GM23248 (cell line): ENCODE data around the gene MYRIP. TPM values are rescaled to one million over a fixed set of nuclear protein-coding genes. Genes with fewer than 3 reads are reported as not detected.
A peak's percentile ranks its signal among the peaks of the same experiment; 100 is the strongest.

Experiments
- DNase-seq: peaks from one replicate; pipeline ENCODE4 v3.0.0-alpha.2; 2015
- H2AFZ ChIP-seq: fragments of 200-600 bp; sonication (generic); 2 replicates; pipeline ENCODE4 v1.6.1; 2016; ENCODE audit warnings: antibody characterized with exemption
- H3F3A ChIP-seq: fragments of 200-600 bp; sonication (generic); 2 replicates; pipeline ENCODE4 v1.6.1; 2016; ENCODE audit warnings: mild to moderate bottlenecking, antibody characterized with exemption, mixed run types; ENCODE audit not compliant: insufficient read depth
- H3K27ac ChIP-seq: fragments of 200-600 bp; sonication (generic); 2 replicates; pipeline ENCODE4 v1.5.1; 2016; ENCODE audit warnings: mild to moderate bottlenecking
- H3K27me3 ChIP-seq: fragments of 200-600 bp; sonication (generic); replicated peaks from 2 replicates; pipeline ENCODE4 v1.6.1; 2016; ENCODE audit warnings: mild to moderate bottlenecking; ENCODE audit not compliant: insufficient read depth
- H3K36me3 ChIP-seq: fragments of 200-600 bp; sonication (generic); 2 replicates; pipeline ENCODE4 v1.6.1; 2016; ENCODE audit warnings: low read depth, mild to moderate bottlenecking
- H3K4me1 ChIP-seq: fragments of 200-600 bp; sonication (generic); 2 replicates; pipeline ENCODE4 v1.6.1; 2016; ENCODE audit warnings: mild to moderate bottlenecking; ENCODE audit not compliant: insufficient read depth
- H3K4me2 ChIP-seq: fragments of 200-600 bp; sonication (generic); one replicate; pipeline ENCODE4 v1.6.1; 2016; ENCODE audit warnings: mild to moderate bottlenecking; ENCODE audit not compliant: unreplicated experiment
- H3K4me3 ChIP-seq: fragments of 200-600 bp; sonication (generic); 2 replicates; pipeline ENCODE4 v1.5.1; 2016; ENCODE audit warnings: mild to moderate bottlenecking
- H3K79me2 ChIP-seq: fragments of 200-600 bp; sonication (generic); 2 replicates; pipeline ENCODE4 v1.6.1; 2016; ENCODE audit warnings: mild to moderate bottlenecking; ENCODE audit not compliant: insufficient read depth
- H3K9ac ChIP-seq: fragments of 200-600 bp; sonication (generic); 2 replicates; pipeline ENCODE4 v1.6.1; 2016; ENCODE audit warnings: mild to moderate bottlenecking
- H3K9me2 ChIP-seq: fragments of 200-600 bp; sonication (generic); 2 replicates; pipeline ENCODE4 v1.6.1; 2016; ENCODE audit warnings: mixed run types, mild to moderate bottlenecking, moderate library complexity; ENCODE audit not compliant: insufficient read depth
- H3K9me3 ChIP-seq: fragments of 200-600 bp; sonication (generic); one replicate; pipeline ENCODE4 v1.6.1; 2017; ENCODE audit warnings: low read depth
- H4K20me1 ChIP-seq: fragments of 200-600 bp; sonication (generic); 2 replicates; pipeline ENCODE4 v1.6.0; 2016; ENCODE audit not compliant: insufficient read depth
- EZH2 ChIP-seq: fragments of 200-600 bp; sonication (generic); IDR thresholded peaks from 2 replicates; pipeline ENCODE4 v1.6.1; 2018; ENCODE audit warnings: antibody characterized with exemption, mild to moderate bottlenecking; ENCODE audit not compliant: insufficient read depth, poor library complexity, severe bottlenecking
- EZH2phosphoT487 ChIP-seq: fragments of 200-600 bp; sonication (generic); IDR thresholded peaks from 2 replicates; pipeline ENCODE4 v1.6.1; 2018; ENCODE audit warnings: antibody characterized with exemption, moderate library complexity, mild to moderate bottlenecking, low read depth; ENCODE audit not compliant: insufficient read depth
- WGBS, 2 experiments: methylation state at CpG; one replicate each; pipeline ENCODE4 v1.1.6; 2015 to 2017; ENCODE audit warnings: low lambda C conversion rate in 2 of 2, low coverage in 1 of 2; ENCODE audit errors: missing lambda C conversion rate in 2 of 2; 5-methylcytosine and 5-hydroxymethylcytosine counted together
- in situ Hi-C: fragments of 300-500 bp; cut with MboI; formaldehyde crosslinking; loops from 2 replicates; pipeline ENCODE4 v1.15.0; 2020
- polyA plus RNA-seq: library from polyadenylated mRNA; unstranded; fragments of >200 nt; fragmentation: Nextera tagmentation; extraction: Ambion mirVana; gene quantifications from 2 replicates; pipeline ENCODE4 v1.2.1, GENCODE V29; 2016
- total RNA-seq: library from RNA; depleted of rRNA; stranded (reverse); fragments of >200 nt; shearing (Covaris generic); gene quantifications from 2 replicates; pipeline ENCODE4 v1.2.3, GENCODE V29; 2014

MYRIP gene
- total and polyA plus RNA-seq, 2 experiments from 2014 or later = 0.11 to 0.32 TPM

DNA sequence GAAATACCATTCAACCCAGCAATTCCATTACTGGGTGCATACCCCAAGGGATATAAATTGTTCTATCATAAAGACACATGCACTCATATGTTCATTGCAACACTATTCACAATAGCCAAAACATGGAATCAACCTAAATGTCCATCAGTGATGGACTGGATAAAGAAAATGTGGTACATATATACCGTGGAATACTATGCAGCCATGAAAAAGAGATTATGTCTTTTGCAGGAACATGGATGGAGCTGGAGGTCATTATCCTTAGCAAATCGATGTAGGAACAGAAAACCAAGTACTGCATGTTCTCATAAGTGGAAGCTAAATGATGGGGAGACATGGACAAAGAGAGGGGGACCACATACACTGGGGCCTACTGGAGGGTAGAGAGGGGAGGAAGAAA, 5.5 kb upstream of the MYRIP start:
- 29 to 31% methylated on average over 2 of the region's 2 CpGs for WGBS, 2 experiments
- H3K9me3 ChIP-seq = no peaks in the 10 kb centered on the region
- no peaks in the 10 kb centered on the region for H4K20me1 ChIP-seq
- H3K4me2 ChIP-seq = no peak overlapping the region
- H3K36me3 ChIP-seq = no peaks in the 10 kb centered on the region
- H3F3A ChIP-seq = no peaks in the 10 kb centered on the region
- no peak overlapping the region for H3K4me3 ChIP-seq
- in situ Hi-C loops = no loop called here
- H3K79me2 ChIP-seq = no peaks in the 10 kb centered on the region
- no peaks in the 10 kb centered on the region for H3K4me1 ChIP-seq
- no peak for DNase-seq
- H2AFZ ChIP-seq = no peak overlapping the region
- peaks cover 32% of the 10 kb centered on the region for H3K27me3 ChIP-seq
- no peak overlapping the region for H3K27ac ChIP-seq
- H3K9me2 ChIP-seq = no peaks in the 10 kb centered on the region
- no peak for TF ChIP-seq EZH2phosphoT487
- TF ChIP-seq EZH2 = no peak
- no peak overlapping the region for H3K9ac ChIP-seq

DNA sequence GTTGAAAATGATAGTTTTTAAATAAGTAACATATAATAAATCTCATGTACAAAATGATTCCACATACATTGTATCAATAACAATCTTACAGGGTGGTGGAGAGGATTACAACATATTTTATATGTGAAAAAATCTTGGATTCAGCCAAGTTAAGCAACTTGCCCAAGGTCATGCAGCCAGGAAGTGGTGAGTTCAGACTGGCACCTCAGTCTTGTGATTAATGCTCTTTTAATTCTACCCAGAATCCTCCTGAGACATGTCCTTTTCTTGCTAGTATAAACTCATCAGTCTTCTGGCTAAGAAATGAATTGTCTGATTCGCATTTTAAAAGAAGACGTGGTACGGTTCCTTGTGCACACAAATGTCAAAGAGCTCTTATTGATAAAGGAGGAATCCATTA, 4.5 kb upstream of the MYRIP start:
- in situ Hi-C loops = no loop called here
- no peak for TF ChIP-seq EZH2
- TF ChIP-seq EZH2phosphoT487 = no peak

DNA sequence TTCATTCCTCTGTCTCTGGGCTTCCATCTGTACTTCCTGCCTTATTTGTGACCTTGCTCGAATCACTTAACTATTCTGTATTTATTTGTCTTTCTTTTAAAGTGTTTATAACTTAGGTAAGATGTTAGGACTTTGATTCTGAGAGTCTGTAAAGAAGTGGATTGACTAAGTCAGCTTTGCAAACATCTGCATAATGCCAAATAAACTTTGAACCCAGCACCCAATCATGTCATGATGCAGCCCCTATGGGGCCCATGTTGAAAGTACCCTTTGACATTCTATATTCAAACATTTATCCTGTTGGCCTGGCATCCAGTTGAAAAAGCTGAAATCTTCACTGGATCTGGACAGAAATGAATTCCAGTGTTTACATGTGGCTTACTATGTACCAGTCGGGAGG, 3.8 kb upstream of the MYRIP start:
- Histone ChIP-seq H3K4me1 (no peaks in the 10 kb centered on the region), H3K27me3 (peaks cover 42% of the 10 kb centered on the region), H2AFZ (no peak overlapping the region), H3K79me2 (no peaks in the 10 kb centered on the region), H3K4me2 (no peak overlapping the region), H3K4me3 (no peak overlapping the region), H3K9me3 (no peaks in the 10 kb centered on the region), H3K9me2 (no peaks in the 10 kb centered on the region), H4K20me1 (no peaks in the 10 kb centered on the region), H3K36me3 (no peaks in the 10 kb centered on the region), H3K9ac (no peak overlapping the region), H3K27ac (no peak overlapping the region), H3F3A (no peaks in the 10 kb centered on the region)
- TF ChIP-seq EZH2 (no peak), EZH2phosphoT487 (no peak)
- no peak for DNase-seq
- in situ Hi-C loops = no loop called here
- 33 to 35% methylated on average over 2 of the region's 2 CpGs for WGBS, 2 experiments

More for the DNA sequence above, 4.5 kb upstream of the MYRIP start:
- Histone ChIP-seq H3K9me3 (no peaks in the 10 kb centered on the region), H4K20me1 (no peaks in the 10 kb centered on the region), H3K36me3 (no peaks in the 10 kb centered on the region), H3K79me2 (no peaks in the 10 kb centered on the region), H3K9me2 (no peaks in the 10 kb centered on the region), H3K27me3 (peaks cover 39% of the 10 kb centered on the region), H3K4me2 (no peak overlapping the region), H2AFZ (no peak overlapping the region), H3K9ac (no peak overlapping the region), H3K4me1 (no peaks in the 10 kb centered on the region), H3K27ac (no peak overlapping the region), H3F3A (no peaks in the 10 kb centered on the region), H3K4me3 (no peak overlapping the region)
- peak; percentile 14 for DNase-seq
- 79 to 81% methylated on average over 3 of the region's 3 CpGs for WGBS, 2 experiments

DNA sequence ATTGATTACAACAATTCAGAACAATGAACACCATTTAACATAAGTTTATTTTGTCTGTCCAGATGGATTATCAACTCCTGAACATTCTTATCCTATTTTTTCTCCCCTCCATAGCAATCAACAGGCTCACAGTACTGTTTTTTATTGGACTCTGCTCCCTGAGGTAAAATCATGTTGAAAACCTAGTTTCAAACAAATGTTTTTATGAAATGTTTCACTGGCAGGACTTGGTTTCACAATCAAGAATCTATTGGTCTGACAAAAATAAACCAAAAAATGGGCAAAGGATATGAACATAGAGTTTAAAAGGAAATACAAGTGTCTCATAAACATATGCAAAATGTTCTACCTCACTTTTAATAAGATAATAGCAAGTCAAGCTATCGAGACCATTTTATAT, 2.6 kb upstream of the MYRIP start:
- H3K36me3 ChIP-seq = no peaks in the 10 kb centered on the region
- peaks cover 54% of the 10 kb centered on the region for H3K27me3 ChIP-seq
- H4K20me1 ChIP-seq = no peaks in the 10 kb centered on the region
- in situ Hi-C loops = no loop called here
- no peaks in the 10 kb centered on the region for H3K9me3 ChIP-seq
- no peak for TF ChIP-seq EZH2
- TF ChIP-seq EZH2phosphoT487 = no peak
- H2AFZ ChIP-seq = no peak overlapping the region
- H3K9ac ChIP-seq = no peak overlapping the region
- H3K27ac ChIP-seq = no peak overlapping the region
- H3K4me3 ChIP-seq = no peak overlapping the region
- no peak overlapping the region for H3K4me2 ChIP-seq
- H3K9me2 ChIP-seq = no peaks in the 10 kb centered on the region
- DNase-seq = no peak
- no peaks in the 10 kb centered on the region for H3K79me2 ChIP-seq
- no peaks in the 10 kb centered on the region for H3K4me1 ChIP-seq
- 88 to 98% methylated on average over 1 of the region's 1 CpG for WGBS, 2 experiments
- no peaks in the 10 kb centered on the region for H3F3A ChIP-seq

DNA sequence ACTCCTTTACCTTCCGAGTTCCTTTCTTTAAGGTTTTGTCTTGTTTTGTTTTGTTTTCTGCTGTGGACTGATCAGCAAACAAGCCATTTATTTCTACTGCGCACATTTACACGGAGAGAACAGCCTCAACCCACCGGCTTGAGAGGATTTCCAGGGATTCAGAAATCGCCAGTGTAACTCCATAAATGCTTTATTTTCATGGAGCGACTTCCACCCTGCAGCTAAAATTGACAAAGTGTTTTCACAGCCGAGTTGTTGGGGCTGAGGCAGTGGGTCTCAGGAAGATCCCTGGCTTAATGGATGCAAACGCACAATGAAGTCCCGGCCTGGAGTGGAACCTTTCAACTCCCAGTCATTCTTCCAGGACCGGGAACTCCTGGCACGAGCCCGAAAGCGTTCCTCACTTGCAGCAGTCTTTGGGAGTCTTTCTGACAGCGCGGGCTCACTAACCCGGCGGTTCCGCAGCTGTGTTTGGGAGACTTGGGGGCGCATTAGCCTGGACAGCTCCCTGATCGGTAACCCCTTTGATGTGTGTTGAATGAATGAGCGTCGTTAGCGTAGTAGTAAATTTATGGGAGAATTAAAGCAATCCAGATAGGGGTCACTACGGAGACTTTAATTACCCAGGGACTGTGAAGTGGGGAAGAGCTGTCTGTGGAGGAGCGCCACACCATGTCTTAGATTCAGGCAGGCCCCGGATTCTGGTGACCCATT, 785 bp upstream of the MYRIP start:
- no peak overlapping the region for H3K27ac ChIP-seq
- peaks cover 64% of the 10 kb centered on the region for H3K27me3 ChIP-seq
- no peaks in the 10 kb centered on the region for H3K79me2 ChIP-seq
- 0 out of 2 replicates have a peak overlapping the region, but pooled peaks have one; percentile 24 for H2AFZ ChIP-seq
- TF ChIP-seq EZH2 = no peak
- TF ChIP-seq EZH2phosphoT487 = 0 out of 2 replicates have a peak, but pooled peaks have one; percentile 60
- no peaks in the 10 kb centered on the region for H3K36me3 ChIP-seq
- peak; percentile 32 for DNase-seq
- 5 to 7% methylated on average over 26 of the region's 26 CpGs for WGBS, 2 experiments
- H3F3A ChIP-seq = no peaks in the 10 kb centered on the region
- H3K9me2 ChIP-seq = no peaks in the 10 kb centered on the region
- H3K4me3 ChIP-seq = 0 out of 2 replicates have a peak overlapping the region, but pooled peaks have one; percentile 32
- H3K4me1 ChIP-seq = no peaks in the 10 kb centered on the region
- H3K9ac ChIP-seq = no peak overlapping the region
- H4K20me1 ChIP-seq = no peaks in the 10 kb centered on the region
- H3K9me3 ChIP-seq = no peaks in the 10 kb centered on the region
- in situ Hi-C loops = no loop called here
- H3K4me2 ChIP-seq = no peak overlapping the region
